ENCODE data around the gene ETV3L.

Gene ETV3L

GRCh38 chr1:157131281-157131680 lies 31.7 kb upstream of the ETV3L start:
- DNase-seq = no peak

- DNase-seq = no peak
These were observed 25.2 kb upstream of the ETV3L start for GRCh38 chr1:157124855-157125254.

GRCh38 chr1:157119448-157119847 lies 19.8 kb upstream of the ETV3L start:
- no peak for DNase-seq

- no peak for DNase-seq
These were observed 19.4 kb upstream of the ETV3L start for GRCh38 chr1:157119008-157119407.

GRCh38 chr1:157117527-157118057 lies 18.0 kb upstream of the ETV3L start:
- DNase-seq = no peak

- DNase-seq = no peak
These were observed 17.1 kb upstream of the ETV3L start for GRCh38 chr1:157116737-157117103.

- no peak for DNase-seq
These were observed 16.5 kb upstream of the ETV3L start for GRCh38 chr1:157115851-157116736.

- no peak for DNase-seq
These were observed 15.8 kb upstream of the ETV3L start for GRCh38 chr1:157115429-157115838.

- DNase-seq = no peak
These were observed 14.8 kb upstream of the ETV3L start for GRCh38 chr1:157114183-157115121.

GRCh38 chr1:157113631-157114030 lies 14.0 kb upstream of the ETV3L start:
- no peak for DNase-seq

GRCh38 chr1:157113106-157113505 lies 13.5 kb upstream of the ETV3L start:
- DNase-seq = no peak

- DNase-seq = no peak
These were observed 12.7 kb upstream of the ETV3L start for GRCh38 chr1:157112186-157112867.

- no peak for DNase-seq
These were observed 12.0 kb upstream of the ETV3L start for GRCh38 chr1:157111396-157112165.

- DNase-seq = no peak
These were observed 11.1 kb upstream of the ETV3L start for GRCh38 chr1:157110686-157111085.

GRCh38 chr1:157110003-157110402 lies 10.4 kb upstream of the ETV3L start:
- DNase-seq = no peak

GRCh38 chr1:157108448-157108847 lies 8.8 kb upstream of the ETV3L start:
- no peak for DNase-seq

GRCh38 chr1:157107702-157108101 lies 8.1 kb upstream of the ETV3L start:
- DNase-seq = no peak

GRCh38 chr1:157106813-157107189 lies 7.2 kb upstream of the ETV3L start:
- DNase-seq = no peak

- DNase-seq = no peak
These were observed 6.6 kb upstream of the ETV3L start for GRCh38 chr1:157105988-157106812.

GRCh38 chr1:157105298-157105987 lies 5.8 kb upstream of the ETV3L start:
- no peak for DNase-seq

All from activated gamma-delta T cell (primary cell).